Suppressor macrophage treated with lipopolysaccharide for 4 hours (primary cell): Measurements from ENCODE around the gene AGTPBP1.
A peak's percentile ranks its signal among the peaks of the same experiment; 100 is the strongest.
"Not testable (repeated sequence)": the region's sequence is repeated elsewhere in the genome, so short reads cannot be mapped to it uniquely, and the experiment has no call there.

Experiments used
- DNase-seq: peaks from one replicate; pipeline ENCODE4 v3.0.0-alpha.2; 2020

The AGTPBP1 gene, protein sequence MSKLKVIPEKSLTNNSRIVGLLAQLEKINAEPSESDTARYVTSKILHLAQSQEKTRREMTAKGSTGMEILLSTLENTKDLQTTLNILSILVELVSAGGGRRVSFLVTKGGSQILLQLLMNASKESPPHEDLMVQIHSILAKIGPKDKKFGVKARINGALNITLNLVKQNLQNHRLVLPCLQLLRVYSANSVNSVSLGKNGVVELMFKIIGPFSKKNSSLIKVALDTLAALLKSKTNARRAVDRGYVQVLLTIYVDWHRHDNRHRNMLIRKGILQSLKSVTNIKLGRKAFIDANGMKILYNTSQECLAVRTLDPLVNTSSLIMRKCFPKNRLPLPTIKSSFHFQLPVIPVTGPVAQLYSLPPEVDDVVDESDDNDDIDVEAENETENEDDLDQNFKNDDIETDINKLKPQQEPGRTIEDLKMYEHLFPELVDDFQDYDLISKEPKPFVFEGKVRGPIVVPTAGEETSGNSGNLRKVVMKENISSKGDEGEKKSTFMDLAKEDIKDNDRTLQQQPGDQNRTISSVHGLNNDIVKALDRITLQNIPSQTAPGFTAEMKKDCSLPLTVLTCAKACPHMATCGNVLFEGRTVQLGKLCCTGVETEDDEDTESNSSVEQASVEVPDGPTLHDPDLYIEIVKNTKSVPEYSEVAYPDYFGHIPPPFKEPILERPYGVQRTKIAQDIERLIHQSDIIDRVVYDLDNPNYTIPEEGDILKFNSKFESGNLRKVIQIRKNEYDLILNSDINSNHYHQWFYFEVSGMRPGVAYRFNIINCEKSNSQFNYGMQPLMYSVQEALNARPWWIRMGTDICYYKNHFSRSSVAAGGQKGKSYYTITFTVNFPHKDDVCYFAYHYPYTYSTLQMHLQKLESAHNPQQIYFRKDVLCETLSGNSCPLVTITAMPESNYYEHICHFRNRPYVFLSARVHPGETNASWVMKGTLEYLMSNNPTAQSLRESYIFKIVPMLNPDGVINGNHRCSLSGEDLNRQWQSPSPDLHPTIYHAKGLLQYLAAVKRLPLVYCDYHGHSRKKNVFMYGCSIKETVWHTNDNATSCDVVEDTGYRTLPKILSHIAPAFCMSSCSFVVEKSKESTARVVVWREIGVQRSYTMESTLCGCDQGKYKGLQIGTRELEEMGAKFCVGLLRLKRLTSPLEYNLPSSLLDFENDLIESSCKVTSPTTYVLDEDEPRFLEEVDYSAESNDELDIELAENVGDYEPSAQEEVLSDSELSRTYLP

DNA sequence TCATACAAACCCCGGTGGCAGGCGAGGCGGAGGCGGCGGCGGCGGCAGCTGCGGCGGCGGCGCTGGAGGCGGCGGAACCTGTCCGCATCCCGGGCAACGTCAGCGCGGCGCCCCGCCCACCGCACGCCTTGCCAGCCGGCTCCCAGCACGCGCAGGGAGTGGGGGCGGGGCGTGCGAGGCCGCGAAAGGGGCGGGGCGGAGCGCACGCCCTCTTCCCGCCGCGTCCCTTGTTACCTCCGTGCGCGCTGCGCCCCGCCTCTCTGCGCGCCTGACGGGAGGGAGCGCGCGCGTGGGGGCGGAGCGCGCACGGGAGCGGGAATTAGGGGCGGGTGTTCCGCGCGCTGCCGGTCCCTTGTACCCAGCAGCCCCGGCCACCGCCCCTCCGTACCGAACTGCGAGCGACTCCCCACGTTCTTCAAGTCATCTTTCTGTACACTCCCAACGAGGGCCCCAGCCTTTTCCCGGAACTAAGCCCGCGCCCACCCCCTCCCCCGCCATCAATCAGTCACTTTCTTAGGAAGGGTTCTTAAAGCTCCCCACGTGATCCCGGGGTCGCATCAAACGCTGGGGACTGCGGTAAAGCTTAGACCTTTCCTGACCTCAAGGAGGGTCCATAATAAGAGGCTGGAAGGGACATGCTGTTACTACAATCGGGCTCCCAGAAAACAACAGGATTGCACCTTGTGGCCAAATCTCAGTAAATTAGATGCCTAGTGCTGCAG is at the start of gene AGTPBP1:
Gene AGTPBP1, minus strand, starts transcription at position 80 of the 722 bp plus-strand sequence. CDS start 29,421 bp downstream, outside the sequence.
- peak; percentile 99 for DNase-seq

DNA sequence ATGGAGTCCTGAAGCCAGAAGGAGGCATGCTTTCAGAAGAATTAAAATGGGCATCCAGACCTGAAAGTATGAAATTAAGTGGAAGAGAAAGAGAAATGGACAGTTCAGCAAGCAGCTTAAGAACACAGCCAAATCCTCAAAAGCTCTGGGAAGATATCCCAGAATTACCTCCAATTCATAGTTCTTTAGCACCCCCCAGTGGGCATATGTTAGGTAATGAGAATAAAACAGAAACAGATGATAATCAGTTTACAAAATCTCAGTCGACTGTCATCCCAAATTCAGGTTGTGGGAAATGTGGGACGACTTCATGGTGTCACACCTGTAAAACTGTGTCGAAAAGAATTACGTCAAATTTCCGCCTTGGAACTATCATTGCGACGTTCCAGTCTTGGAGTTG is 44.4 kb upstream of the AGTPBP1 start:
- DNase-seq: not testable (repeated sequence)

DNA sequence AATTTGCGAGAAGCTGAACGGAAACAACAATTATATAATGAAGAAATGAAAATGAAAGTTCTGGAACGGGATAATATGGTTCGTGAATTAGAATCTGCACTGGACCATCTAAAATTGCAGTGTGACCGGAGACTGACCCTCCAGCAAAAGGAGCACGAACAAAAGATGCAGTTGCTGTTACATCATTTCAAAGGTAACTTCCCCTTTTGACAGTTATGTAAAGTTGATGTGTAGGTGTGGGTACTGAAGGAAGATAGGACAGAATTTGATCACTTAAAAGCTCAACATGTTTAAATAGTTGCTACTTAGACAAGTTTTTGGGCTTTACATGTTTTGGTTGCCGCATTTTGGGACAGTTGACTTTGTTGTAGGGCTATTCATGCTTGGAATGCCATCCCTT is 32.1 kb upstream of the AGTPBP1 start:
- not testable (repeated sequence) for DNase-seq

DNA sequence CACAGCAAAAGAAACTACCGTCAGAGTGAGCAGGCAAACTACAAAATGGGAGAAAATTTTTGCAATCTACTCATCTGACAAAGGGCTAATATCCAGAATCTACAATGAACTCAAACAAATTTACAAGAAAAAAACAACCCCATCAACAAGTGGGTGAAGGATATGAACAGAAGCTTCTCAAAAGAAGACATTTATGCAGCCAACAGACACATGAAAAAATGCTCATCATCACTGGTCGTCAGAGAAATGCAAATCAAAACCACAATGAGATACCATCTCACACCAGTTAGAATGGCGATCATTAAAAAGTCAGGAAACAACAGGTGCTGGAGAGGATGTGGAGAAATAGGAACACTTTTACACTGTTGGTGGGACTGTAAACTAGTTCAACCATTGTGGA is 20.0 kb upstream of the AGTPBP1 start:
- DNase-seq: not testable (repeated sequence)

DNA sequence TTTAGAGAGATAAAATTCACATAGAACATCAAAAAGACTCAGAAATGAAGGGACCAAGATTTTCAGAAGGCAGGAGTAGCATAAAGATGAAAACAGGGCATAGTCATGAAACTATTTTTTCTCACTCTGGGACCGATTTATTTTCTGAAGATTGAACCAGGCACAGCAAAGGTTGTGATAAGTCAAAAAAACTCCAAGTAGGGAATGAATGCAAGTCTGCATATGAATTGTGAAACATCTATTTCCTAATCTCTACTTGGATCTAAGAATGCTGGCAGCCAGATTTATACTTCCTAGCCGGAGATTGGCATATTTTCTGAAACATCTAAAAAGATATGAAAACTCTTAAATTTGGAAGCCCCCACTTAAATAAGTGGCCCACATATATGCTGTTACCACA is 16.0 kb upstream of the AGTPBP1 start:
- not testable (repeated sequence) for DNase-seq

- not testable (repeated sequence) for DNase-seq
These were observed 14.5 kb upstream of the AGTPBP1 start for GRCh38 chr9:85756216-85756615.

DNA sequence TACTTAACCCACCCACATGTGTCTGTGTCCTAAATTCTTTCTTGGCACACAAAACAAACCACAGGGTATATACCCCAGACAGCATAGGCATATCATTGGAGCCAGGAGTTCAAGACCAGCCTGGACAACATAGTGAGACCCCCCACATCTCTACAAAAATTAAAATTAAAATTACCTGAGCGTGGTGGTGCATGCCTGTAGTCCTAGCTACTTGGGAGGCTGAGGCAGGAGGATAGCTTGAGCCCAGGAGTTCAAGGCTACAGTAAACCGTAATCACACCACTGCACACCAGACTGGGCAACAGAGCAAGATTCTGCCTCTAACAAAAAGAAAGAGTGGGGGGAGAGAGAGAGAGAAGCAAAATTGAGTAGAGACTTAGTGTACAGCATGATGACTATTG is 4.6 kb upstream of the AGTPBP1 start:
- no peak for DNase-seq

- DNase-seq: no peak
These were observed 3.4 kb upstream of the AGTPBP1 start for GRCh38 chr9:85745203-85745602.

- DNase-seq: no peak
These were observed 2.7 kb upstream of the AGTPBP1 start for GRCh38 chr9:85744480-85744879.

DNA sequence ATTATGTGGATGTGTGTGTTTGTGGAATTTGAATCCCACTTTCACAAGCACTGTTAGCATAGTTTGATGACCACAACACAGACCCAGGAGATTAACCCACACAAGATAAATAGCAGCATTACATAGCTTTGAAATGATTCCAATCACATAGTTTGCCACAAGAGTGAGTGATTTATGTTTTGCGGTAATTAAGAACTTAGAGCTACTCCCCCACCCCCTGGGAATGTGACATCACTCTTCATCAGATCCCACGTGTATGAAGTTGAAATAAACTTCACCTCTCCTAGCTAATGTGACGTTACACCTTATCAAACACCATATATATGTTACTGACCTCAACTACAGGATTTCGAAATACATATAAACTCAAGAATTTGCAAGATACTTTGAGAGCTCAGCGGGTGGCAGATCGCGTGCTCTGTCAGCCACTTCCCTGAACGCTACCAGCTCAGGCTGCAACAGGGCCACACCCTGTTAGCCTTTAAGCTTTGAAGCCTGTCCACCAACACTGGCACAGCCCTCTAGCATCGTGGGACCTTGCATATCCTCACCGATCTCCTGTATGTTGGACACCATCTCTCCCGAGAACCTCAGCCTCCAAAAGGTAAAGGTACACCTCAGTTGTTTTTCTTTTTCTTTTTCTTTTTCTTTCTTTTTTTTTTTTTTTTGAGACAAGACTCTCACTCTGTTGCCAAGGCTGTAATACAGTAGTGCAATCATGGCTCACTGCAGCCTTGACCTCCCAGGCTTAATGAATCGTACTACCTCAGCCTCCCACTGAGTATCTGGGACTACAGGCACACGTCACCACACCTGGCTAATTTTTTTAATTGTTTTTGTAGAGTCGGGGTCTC is 1.7 kb upstream of the AGTPBP1 start:
- peak; percentile 83 for DNase-seq

DNA sequence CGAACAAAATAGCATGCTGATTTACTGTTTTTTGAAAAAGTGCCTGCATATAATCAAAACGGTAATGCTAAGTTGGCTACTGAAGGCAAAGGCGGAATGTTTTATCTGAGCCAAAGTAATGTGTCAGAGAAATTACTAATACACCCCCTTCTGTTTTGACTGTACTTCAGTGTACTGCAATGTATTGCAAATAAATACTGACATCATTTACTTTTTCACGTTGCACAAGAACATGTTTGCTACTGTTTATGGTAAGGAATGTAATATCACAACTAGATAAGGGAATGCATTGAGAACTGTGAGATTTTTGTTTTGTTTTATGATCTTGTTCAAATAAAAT is 813 bp upstream of the AGTPBP1 start:
- peak; percentile 86 for DNase-seq

- peak; percentile 51 for DNase-seq
These were observed 469 bp downstream of the AGTPBP1 start for GRCh38 chr9:85741095-85741874.

GRCh38 chr9:85740787-85741094 is 1.0 kb downstream of the AGTPBP1 start:
- DNase-seq: peak; percentile 62

DNA sequence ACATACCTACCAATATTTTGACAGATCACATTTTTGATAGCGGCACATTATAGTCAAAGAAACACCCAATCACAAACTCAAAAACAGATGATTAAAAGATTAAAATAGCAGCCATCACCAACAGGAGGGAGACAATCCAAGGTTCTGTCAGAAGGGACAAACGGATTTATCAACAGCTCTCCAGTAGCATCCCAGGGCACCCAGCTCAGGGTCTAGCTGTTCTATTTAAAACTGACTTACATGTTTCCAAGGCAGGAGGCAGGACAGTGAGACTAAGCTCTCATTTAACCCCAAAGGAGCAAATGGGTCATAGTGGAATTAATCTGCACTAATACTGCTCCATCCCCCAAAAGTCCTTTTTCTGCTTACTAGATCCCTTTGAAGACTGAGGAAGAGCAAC is 3.2 kb downstream of the AGTPBP1 start:
- no peak for DNase-seq

GRCh38 chr9:85737671-85738070 is 4.1 kb downstream of the AGTPBP1 start:
- no peak for DNase-seq

GRCh38 chr9:85730916-85731630 is 10.7 kb downstream of the AGTPBP1 start:
- peak; percentile 34 for DNase-seq

DNA sequence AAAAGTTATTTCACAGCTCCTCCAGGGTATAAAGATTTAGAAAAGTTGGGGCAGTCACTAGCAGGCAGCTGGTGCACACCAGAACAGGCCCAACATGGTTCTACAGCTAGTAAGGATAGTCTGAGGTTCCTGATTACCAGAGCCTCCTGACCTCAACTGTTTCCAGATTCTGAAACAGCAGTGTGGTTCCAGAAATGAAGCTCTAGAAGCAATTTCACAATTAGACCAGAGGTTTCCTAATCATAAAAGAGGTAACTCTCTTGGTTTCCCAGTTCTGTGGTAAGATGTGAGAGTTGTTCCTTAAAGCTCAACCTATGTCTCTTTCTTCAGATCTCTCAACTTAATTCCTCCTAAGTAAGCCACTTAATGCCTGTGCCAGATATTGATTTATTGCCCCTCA is 11.9 kb downstream of the AGTPBP1 start:
- DNase-seq: peak; percentile 84

GRCh38 chr9:85727500-85727899 is 14.3 kb downstream of the AGTPBP1 start:
- no peak for DNase-seq

DNA sequence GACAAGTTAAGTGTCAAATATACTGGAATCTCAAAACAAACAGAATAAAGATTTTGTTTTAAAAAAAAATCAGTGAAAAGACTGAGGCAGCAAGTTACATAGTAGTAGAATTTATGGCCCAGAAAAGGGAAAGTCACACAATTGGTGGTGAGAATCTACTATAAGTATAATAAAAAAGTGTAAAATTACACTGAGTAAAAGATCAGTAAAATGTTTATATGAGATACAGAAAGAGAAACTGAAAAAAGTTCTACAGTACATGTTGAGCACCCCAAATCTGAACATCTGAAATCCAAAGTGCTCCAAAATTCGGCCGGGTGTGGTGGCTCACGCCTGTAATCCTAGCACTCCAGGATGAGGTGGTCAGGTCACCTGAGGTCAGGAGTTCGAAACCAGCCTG is 15.0 kb downstream of the AGTPBP1 start:
- no peak for DNase-seq

DNA sequence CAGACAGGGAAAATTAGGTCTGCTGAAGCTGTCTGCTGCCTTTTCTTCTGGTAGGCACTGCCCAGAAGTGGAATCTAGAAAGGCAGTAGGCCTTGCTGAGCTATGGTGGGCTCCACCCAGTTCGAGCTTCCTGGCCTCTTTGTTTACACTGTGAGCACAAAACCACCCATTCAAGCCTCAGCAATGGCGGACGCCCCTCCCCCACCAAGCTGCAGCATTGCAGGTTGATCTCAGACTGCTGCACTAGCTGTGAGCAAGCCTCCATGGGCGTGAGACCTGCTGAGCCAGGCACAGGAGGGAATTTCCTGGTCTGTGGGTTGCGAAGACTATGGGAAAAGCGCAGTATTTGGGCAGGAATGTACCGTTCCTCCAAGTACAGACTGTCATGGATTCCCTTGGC is 18.5 kb downstream of the AGTPBP1 start:
- DNase-seq: no peak
